Brain microvascular endothelial cell (primary cell): Measurements from ENCODE around the gene FGFBP1.

ENCODE experiments used
- DNase-seq: peaks from one replicate; pipeline ENCODE4 v3.0.0-alpha.2; 2020
- H3K27ac ChIP-seq: fragments of 250-450 bp; sonication (Bioruptor Pico); 2 replicates; pipeline ENCODE4 v1.5.1; 2020; ENCODE audit warnings: mild to moderate bottlenecking, moderate library complexity
- H3K27me3 ChIP-seq: fragments of 250-450 bp; sonication (Bioruptor Pico); replicated peaks from 2 replicates; pipeline ENCODE4 v1.5.1; 2020; ENCODE audit warnings: mild to moderate bottlenecking
- H3K36me3 ChIP-seq: fragments of 250-450 bp; sonication (Bioruptor Pico); replicated peaks from 2 replicates; pipeline ENCODE4 v1.5.1; 2020; ENCODE audit warnings: mild to moderate bottlenecking
- H3K4me3 ChIP-seq: 2 replicates; pipeline ENCODE4 v1.5.1; 2011; ENCODE audit warnings: low read depth, mild to moderate bottlenecking, control low read depth, low read length, moderate library complexity
- in situ Hi-C: cut with HindIII; loops from 2 replicates; pipeline ENCODE4 v1.10.0; 2017; ENCODE audit warnings: low sequenced_read_pairs, low pct_ligation_motif_present
- TF ChIP-seq, protein P1 (sequence below): IDR thresholded peaks from 2 replicates; pipeline ENCODE4 v1.5.1; 2011; ENCODE audit warnings: low read depth, mild to moderate bottlenecking, moderate library complexity, low read length, control low read depth, inconsistent platforms; ENCODE audit errors: missing control alignments

FGFBP1 gene

DNA sequence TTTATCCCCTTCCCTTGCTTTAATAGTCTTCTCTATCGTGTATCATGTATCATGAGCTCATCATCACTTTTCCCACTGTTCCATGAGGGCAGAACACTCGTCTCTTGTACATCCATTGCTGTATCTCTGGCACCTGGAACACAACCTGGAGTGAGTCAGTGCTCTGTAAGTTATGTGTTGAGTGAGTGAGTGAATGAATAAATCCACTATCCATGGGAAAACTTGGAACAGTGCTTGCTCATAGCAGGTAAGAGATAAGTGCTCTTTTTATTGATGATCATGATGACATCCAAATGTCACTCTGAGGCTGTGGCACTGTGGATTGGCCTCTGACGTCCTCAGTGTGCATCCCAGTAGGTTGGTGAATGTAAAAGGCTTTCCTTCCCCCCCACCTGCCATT, 4.3 kb downstream of the FGFBP1 start:
- TF ChIP-seq, protein P1, sequence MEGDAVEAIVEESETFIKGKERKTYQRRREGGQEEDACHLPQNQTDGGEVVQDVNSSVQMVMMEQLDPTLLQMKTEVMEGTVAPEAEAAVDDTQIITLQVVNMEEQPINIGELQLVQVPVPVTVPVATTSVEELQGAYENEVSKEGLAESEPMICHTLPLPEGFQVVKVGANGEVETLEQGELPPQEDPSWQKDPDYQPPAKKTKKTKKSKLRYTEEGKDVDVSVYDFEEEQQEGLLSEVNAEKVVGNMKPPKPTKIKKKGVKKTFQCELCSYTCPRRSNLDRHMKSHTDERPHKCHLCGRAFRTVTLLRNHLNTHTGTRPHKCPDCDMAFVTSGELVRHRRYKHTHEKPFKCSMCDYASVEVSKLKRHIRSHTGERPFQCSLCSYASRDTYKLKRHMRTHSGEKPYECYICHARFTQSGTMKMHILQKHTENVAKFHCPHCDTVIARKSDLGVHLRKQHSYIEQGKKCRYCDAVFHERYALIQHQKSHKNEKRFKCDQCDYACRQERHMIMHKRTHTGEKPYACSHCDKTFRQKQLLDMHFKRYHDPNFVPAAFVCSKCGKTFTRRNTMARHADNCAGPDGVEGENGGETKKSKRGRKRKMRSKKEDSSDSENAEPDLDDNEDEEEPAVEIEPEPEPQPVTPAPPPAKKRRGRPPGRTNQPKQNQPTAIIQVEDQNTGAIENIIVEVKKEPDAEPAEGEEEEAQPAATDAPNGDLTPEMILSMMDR: no peak
- H3K4me3 ChIP-seq: no peak overlapping the region
- no peaks in the 10 kb centered on the region for H3K27me3 ChIP-seq
- no peaks in the 10 kb centered on the region for H3K36me3 ChIP-seq
- H3K27ac ChIP-seq: no peak overlapping the region
- in situ Hi-C loops: no loop called here
- no peak for DNase-seq

DNA sequence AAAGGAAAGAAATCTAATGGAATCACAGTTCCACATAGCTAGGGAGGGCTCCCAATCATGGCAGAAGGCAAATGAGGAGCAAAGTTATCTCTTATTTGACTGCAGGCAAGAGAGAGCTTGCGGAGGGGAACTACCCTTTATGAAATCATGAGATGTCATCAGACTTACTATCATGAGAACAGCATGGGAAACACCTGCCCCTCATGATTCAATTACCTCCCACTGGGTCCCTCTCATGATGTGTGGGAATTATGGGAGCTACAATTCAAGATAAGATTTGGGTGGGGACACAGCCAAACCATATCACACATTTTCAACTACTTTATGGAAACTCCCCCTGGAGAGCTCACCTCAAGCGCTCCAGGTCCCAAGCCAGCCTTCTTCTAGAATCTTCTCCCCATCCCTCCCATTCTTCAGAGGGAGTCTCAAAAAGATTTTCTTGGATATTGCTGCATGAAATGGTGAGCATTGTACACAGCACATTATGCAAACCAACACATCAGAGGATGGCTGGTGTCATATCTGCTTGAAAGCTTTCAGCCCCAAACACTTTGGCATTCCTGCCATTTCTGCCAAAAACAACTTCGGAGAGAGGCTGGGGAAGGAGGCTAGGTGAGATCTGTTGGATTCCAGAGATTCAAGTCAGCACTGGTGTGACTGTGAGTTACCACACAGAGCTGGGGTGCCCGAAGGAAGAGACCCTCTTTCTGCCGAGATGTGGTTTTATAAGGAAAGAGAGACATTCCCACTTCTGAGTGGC, 6.9 kb downstream of the FGFBP1 start:
- no peak for DNase-seq
- TF ChIP-seq, protein P1: no peak
- in situ Hi-C loops: no loop called here
- no peaks in the 10 kb centered on the region for H3K36me3 ChIP-seq
- H3K27me3 ChIP-seq: no peaks in the 10 kb centered on the region
- no peak overlapping the region for H3K27ac ChIP-seq
- H3K4me3 ChIP-seq: no peak overlapping the region

DNA sequence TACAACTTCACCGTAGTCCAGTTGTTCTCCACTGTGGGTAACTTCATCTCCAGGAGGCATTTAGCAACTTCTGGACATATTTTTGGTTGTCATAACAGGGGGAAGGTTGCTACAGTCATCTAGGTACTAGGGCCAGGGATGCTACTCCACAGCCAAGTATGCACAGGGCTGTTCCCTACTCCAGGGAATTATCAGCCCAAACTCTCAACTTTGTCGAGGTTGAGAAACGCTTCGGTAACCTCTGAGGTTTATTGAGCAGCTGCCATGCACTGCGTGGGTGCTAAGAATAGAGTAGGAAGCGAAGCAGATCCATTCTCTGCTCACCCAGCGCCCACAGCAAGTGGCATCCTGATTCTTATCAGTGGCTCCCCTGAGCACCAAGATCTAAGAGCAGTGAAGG, 8.2 kb downstream of the FGFBP1 start:
- Histone ChIP-seq H3K4me3 (no peak overlapping the region), H3K27me3 (no peaks in the 10 kb centered on the region), H3K36me3 (no peaks in the 10 kb centered on the region), H3K27ac (no peak overlapping the region)
- in situ Hi-C loops: no loop called here
- TF ChIP-seq, protein P1: no peak
- no peak for DNase-seq

DNA sequence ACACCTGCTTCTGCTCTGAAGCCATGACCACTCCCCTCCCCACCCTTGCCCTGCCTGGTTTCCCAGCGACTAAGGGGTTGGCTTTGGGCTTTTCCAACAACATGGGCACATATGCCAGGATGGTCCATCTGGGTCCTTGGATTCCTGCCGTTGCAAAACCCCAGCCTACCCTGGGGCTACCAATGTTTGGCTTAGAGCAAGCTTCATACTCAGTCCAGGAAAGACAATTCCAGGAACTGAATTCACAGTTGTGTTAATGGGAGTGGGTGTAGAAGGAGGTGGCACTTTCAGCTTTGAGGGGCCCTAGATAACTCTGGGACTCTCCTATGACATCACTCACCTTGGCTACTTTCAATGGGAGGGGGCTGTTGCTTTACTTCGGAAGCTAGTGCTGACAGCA, 9.0 kb downstream of the FGFBP1 start:
- Histone ChIP-seq H3K27me3 (no peaks in the 10 kb centered on the region), H3K27ac (no peak overlapping the region), H3K4me3 (no peak overlapping the region), H3K36me3 (no peaks in the 10 kb centered on the region)
- DNase-seq: no peak
- TF ChIP-seq, protein P1: no peak
- in situ Hi-C loops: no loop called here

DNA sequence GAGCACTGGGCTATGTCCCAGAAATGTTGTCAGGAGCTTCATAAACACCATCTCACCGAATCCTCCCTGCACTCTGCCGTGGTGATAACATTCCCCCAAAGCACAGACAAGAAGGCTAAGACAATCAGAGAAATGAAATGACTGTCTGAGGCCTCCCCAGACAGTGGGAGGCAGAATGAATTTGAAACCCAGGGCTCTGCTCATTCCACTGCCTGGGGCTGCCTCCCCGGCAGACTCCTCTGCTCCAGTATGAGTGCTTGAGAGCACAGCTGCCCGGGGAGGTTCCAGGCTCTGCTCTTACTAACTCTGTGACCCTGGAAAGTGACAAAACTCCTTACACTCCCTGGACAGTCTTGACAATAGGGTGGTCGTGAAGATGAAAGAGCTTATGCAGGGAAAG, 9.7 kb downstream of the FGFBP1 start:
- no peak overlapping the region for H3K27ac ChIP-seq

More for the DNA sequence above, 9.7 kb downstream of the FGFBP1 start:
- DNase-seq: no peak
- Histone ChIP-seq H3K36me3 (no peaks in the 10 kb centered on the region), H3K27me3 (no peaks in the 10 kb centered on the region), H3K4me3 (no peak overlapping the region)
- in situ Hi-C loops: no loop called here
- TF ChIP-seq, protein P1: no peak
